H1 (cell line): Measurements from ENCODE around the gene NOXO1. TPM values are rescaled to one million over a fixed set of nuclear protein-coding genes. Genes with fewer than 3 reads are reported as not detected.

Experiments
- CTBP2 ChIP-seq: IDR thresholded peaks from 2 replicates; pipeline ENCODE4 v1.7.0; 2011; ENCODE audit warnings: borderline replicate concordance, mild to moderate bottlenecking, moderate library complexity, mixed read lengths, low read length; ENCODE audit not compliant: insufficient read depth, insufficient read length
- GTF2F1 ChIP-seq: IDR thresholded peaks from 2 replicates; pipeline ENCODE4 v1.6.1; 2012; ENCODE audit warnings: low read depth, low read length, improper control_type of control experiment, borderline replicate concordance
- RFX5 ChIP-seq: IDR thresholded peaks from 2 replicates; pipeline ENCODE4 v1.6.1; 2011; ENCODE audit warnings: low read depth, low read length, improper control_type of control experiment, borderline replicate concordance
- polyA plus RNA-seq, 7 experiments: library from polyadenylated mRNA; depleted of rRNA in 3 of 7; stranded (reverse) in 5 of 7; unstranded in 2 of 7; fragments of >200 nt in 5 of 7; fragments of 200-250 nt in 2 of 7; gene quantifications; 1 replicate in 5 of 7; 2 replicates in 1 of 7; 4 replicates in 1 of 7; pipeline versions ENCODE4 v1.2.1 to v1.2.3, GENCODE V29; 2011 to 2013; ENCODE audit warnings: missing spikeins in 2 of 7, mixed read lengths in 2 of 7
- total RNA-seq: library from RNA; stranded (reverse); fragmentation: NEBNext Ultra II Directional; extraction: Animal tissue kit (Norgen Biotek cat#: 25700); gene quantifications from 2 replicates; pipeline ENCODE4 v1.2.1, GENCODE V29; 2021
- TF ChIP-seq, protein P1 (sequence below): fragments of 300-600 bp; sonication (generic); IDR thresholded peaks from 2 replicates; pipeline ENCODE4 v1.7.1; 2012; ENCODE audit warnings: low read length, moderate library complexity, mild to moderate bottlenecking, inconsistent platforms; ENCODE audit not compliant: insufficient replicate concordance

NOXO1 gene
- total and polyA plus RNA-seq, 2 of the 8 experiments (the other 6 are each of a cell fraction or from before 2014, with no cell fraction given), result 1.3 to 2.5 TPM

DNA sequence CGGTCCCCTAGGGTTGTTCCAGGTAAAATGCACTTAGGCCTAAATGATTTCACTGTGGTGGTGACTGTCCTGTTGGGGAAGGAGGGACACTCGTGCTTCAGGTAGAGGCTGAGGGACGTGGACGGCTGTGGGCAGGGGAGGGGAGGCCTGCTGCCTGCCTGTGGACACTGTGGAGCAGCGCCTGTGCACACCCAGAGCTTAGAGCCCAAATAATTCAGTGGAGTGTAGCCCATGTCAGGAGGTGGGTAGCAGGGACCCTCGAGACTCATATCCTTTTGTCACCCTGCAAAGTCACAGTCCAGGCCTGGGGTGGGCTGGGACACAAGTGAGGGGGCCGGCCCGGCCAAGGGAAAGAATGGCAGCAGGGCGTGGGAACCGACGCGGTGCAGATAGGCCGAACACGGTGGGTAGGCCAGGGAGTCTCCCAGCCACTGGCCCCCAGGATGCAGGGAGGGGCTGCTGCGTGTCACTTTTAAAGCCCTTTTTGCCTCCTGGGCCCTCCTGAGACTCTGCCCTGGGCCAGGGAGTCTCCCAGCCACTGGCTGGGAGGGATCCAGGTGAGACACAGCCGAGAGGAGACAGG is 44.7 kb upstream of the NOXO1 start (continued):
- TF ChIP-seq GTF2F1 (no peak), CTBP2 (no peak), RFX5 (no peak)
- TF ChIP-seq, protein P1, sequence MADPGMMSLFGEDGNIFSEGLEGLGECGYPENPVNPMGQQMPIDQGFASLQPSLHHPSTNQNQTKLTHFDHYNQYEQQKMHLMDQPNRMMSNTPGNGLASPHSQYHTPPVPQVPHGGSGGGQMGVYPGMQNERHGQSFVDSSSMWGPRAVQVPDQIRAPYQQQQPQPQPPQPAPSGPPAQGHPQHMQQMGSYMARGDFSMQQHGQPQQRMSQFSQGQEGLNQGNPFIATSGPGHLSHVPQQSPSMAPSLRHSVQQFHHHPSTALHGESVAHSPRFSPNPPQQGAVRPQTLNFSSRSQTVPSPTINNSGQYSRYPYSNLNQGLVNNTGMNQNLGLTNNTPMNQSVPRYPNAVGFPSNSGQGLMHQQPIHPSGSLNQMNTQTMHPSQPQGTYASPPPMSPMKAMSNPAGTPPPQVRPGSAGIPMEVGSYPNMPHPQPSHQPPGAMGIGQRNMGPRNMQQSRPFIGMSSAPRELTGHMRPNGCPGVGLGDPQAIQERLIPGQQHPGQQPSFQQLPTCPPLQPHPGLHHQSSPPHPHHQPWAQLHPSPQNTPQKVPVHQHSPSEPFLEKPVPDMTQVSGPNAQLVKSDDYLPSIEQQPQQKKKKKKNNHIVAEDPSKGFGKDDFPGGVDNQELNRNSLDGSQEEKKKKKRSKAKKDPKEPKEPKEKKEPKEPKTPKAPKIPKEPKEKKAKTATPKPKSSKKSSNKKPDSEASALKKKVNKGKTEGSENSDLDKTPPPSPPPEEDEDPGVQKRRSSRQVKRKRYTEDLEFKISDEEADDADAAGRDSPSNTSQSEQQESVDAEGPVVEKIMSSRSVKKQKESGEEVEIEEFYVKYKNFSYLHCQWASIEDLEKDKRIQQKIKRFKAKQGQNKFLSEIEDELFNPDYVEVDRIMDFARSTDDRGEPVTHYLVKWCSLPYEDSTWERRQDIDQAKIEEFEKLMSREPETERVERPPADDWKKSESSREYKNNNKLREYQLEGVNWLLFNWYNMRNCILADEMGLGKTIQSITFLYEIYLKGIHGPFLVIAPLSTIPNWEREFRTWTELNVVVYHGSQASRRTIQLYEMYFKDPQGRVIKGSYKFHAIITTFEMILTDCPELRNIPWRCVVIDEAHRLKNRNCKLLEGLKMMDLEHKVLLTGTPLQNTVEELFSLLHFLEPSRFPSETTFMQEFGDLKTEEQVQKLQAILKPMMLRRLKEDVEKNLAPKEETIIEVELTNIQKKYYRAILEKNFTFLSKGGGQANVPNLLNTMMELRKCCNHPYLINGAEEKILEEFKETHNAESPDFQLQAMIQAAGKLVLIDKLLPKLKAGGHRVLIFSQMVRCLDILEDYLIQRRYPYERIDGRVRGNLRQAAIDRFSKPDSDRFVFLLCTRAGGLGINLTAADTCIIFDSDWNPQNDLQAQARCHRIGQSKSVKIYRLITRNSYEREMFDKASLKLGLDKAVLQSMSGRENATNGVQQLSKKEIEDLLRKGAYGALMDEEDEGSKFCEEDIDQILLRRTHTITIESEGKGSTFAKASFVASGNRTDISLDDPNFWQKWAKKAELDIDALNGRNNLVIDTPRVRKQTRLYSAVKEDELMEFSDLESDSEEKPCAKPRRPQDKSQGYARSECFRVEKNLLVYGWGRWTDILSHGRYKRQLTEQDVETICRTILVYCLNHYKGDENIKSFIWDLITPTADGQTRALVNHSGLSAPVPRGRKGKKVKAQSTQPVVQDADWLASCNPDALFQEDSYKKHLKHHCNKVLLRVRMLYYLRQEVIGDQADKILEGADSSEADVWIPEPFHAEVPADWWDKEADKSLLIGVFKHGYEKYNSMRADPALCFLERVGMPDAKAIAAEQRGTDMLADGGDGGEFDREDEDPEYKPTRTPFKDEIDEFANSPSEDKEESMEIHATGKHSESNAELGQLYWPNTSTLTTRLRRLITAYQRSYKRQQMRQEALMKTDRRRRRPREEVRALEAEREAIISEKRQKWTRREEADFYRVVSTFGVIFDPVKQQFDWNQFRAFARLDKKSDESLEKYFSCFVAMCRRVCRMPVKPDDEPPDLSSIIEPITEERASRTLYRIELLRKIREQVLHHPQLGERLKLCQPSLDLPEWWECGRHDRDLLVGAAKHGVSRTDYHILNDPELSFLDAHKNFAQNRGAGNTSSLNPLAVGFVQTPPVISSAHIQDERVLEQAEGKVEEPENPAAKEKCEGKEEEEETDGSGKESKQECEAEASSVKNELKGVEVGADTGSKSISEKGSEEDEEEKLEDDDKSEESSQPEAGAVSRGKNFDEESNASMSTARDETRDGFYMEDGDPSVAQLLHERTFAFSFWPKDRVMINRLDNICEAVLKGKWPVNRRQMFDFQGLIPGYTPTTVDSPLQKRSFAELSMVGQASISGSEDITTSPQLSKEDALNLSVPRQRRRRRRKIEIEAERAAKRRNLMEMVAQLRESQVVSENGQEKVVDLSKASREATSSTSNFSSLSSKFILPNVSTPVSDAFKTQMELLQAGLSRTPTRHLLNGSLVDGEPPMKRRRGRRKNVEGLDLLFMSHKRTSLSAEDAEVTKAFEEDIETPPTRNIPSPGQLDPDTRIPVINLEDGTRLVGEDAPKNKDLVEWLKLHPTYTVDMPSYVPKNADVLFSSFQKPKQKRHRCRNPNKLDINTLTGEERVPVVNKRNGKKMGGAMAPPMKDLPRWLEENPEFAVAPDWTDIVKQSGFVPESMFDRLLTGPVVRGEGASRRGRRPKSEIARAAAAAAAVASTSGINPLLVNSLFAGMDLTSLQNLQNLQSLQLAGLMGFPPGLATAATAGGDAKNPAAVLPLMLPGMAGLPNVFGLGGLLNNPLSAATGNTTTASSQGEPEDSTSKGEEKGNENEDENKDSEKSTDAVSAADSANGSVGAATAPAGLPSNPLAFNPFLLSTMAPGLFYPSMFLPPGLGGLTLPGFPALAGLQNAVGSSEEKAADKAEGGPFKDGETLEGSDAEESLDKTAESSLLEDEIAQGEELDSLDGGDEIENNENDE, result no peak
